A549 (cell line): ENCODE results near the gene METTL27.

ENCODE experiments used
- ESRRA ChIP-seq: fragments of 150-350 bp; IDR thresholded peaks from 2 replicates; pipeline ENCODE4 v1.6.1; 2014; ENCODE audit warnings: mild to moderate bottlenecking, low read length, borderline replicate concordance
- FOSL2 ChIP-seq, 2 experiments: fragments of 450-650 bp in 1 of 2; fragments of >200 bp in 1 of 2; sonication (Bioruptor Twin) in 1 of 2; formaldehyde crosslinking; IDR thresholded peaks; 2 replicates each; pipeline versions ENCODE4 v1.5.0 to v1.6.1; 2016 to 2020; ENCODE audit warnings: mild to moderate bottlenecking in 1 of 2, moderate library complexity in 1 of 2
- JUNB ChIP-seq: fragments of >200 bp; sonication (Bioruptor Twin); formaldehyde crosslinking; IDR thresholded peaks from 2 replicates; pipeline ENCODE4 v1.6.1; 2016
- KDM1A ChIP-seq: fragments of 200-600 bp; sonication (generic); IDR thresholded peaks from 2 replicates; pipeline ENCODE4 v1.6.1; 2016; ENCODE audit warnings: low read depth, mild to moderate bottlenecking
- POLR2A ChIP-seq: IDR thresholded peaks from 2 replicates; pipeline ENCODE4 v1.6.1; 2012; ENCODE audit warnings: mild to moderate bottlenecking, low read length
- SMC3 ChIP-seq: fragments of >200 bp; sonication (Bioruptor Twin); formaldehyde crosslinking; IDR thresholded peaks from 3 replicates; pipeline ENCODE4 v1.6.1; 2018; ENCODE audit warnings: inconsistent platforms
- TF ChIP-seq, protein P1 (sequence below): fragments of >200 bp; sonication (Bioruptor Twin); formaldehyde crosslinking; IDR thresholded peaks from 3 replicates; pipeline ENCODE4 v1.5.1; 2016
- TF ChIP-seq, protein P2 (sequence below): fragments of 250-450 bp; sonication (Bioruptor Pico); IDR thresholded peaks from 2 replicates; pipeline ENCODE4 v1.5.0; 2021; ENCODE audit warnings: mild to moderate bottlenecking, moderate library complexity, borderline replicate concordance

DNA sequence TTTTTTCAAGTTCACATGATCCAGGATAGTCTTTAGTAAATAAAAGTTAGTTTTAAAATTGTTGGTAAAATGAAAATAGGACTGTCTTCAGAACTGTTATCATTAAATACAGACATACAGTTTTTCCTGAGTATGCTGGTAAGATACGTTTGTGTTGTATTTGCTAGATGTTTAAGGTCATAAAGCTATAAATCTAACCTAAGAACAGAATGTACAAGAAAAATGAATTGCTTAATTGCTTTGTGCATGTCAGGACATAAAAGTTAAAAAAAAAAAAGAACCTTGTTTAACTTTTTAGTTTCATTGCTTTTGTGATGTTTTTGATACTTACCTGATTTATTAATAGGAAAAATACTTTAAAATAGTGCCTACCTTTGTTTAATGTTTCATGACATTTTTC, 40.7 kb downstream of the METTL27 start:
- TF ChIP-seq, protein P1, sequence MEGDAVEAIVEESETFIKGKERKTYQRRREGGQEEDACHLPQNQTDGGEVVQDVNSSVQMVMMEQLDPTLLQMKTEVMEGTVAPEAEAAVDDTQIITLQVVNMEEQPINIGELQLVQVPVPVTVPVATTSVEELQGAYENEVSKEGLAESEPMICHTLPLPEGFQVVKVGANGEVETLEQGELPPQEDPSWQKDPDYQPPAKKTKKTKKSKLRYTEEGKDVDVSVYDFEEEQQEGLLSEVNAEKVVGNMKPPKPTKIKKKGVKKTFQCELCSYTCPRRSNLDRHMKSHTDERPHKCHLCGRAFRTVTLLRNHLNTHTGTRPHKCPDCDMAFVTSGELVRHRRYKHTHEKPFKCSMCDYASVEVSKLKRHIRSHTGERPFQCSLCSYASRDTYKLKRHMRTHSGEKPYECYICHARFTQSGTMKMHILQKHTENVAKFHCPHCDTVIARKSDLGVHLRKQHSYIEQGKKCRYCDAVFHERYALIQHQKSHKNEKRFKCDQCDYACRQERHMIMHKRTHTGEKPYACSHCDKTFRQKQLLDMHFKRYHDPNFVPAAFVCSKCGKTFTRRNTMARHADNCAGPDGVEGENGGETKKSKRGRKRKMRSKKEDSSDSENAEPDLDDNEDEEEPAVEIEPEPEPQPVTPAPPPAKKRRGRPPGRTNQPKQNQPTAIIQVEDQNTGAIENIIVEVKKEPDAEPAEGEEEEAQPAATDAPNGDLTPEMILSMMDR = no peak
- TF ChIP-seq POLR2A = no peak
- TF ChIP-seq FOSL2 (IDR thresholded peaks at IDR 0.05) = no peak
- TF ChIP-seq FOSL2 (CRISPR knock-in tag; IDR thresholded peaks at IDR 0.05) = no peak
- TF ChIP-seq JUNB = no peak
- no peak for TF ChIP-seq SMC3
- no peak for TF ChIP-seq KDM1A
- TF ChIP-seq, protein P2, sequence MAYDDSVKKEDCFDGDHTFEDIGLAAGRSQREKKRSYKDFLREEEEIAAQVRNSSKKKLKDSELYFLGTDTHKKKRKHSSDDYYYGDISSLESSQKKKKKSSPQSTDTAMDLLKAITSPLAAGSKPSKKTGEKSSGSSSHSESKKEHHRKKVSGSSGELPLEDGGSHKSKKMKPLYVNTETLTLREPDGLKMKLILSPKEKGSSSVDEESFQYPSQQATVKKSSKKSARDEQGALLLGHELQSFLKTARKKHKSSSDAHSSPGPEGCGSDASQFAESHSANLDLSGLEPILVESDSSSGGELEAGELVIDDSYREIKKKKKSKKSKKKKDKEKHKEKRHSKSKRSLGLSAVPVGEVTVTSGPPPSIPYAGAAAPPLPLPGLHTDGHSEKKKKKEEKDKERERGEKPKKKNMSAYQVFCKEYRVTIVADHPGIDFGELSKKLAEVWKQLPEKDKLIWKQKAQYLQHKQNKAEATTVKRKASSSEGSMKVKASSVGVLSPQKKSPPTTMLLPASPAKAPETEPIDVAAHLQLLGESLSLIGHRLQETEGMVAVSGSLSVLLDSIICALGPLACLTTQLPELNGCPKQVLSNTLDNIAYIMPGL (CRISPR knock-in tag) = no peak
- no peak for TF ChIP-seq ESRRA
